Ishikawa (cell line): Measurements from ENCODE around the gene RLF.

Experiments used
- CEBPB ChIP-seq: IDR thresholded peaks from 2 replicates; pipeline ENCODE4 v1.6.1; 2012
- CREB1 ChIP-seq: IDR thresholded peaks from 2 replicates; pipeline ENCODE4 v1.6.1; 2012; ENCODE audit warnings: low read depth
- EGR1 ChIP-seq: IDR thresholded peaks from 2 replicates; pipeline ENCODE4 v1.6.1; 2012
- EP300 ChIP-seq: IDR thresholded peaks from 2 replicates; pipeline ENCODE4 v1.6.1; 2012; ENCODE audit warnings: borderline replicate concordance
- FOXM1 ChIP-seq: IDR thresholded peaks from 2 replicates; pipeline ENCODE4 v1.6.1; 2012; ENCODE audit warnings: low read depth, borderline replicate concordance
- MAX ChIP-seq: IDR thresholded peaks from 2 replicates; pipeline ENCODE4 v1.6.1; 2012
- NFIC ChIP-seq: IDR thresholded peaks from 2 replicates; pipeline ENCODE4 v1.6.1; 2012
- RAD21 ChIP-seq: IDR thresholded peaks from 2 replicates; pipeline ENCODE4 v1.6.1; 2012; ENCODE audit warnings: low read depth
- TAF1 ChIP-seq: IDR thresholded peaks from 2 replicates; pipeline ENCODE4 v1.6.1; 2012; ENCODE audit warnings: low read depth, mild to moderate bottlenecking
- TCF12 ChIP-seq: IDR thresholded peaks from 2 replicates; pipeline ENCODE4 v1.6.1; 2012; ENCODE audit warnings: low read depth
- TEAD4 ChIP-seq: IDR thresholded peaks from 2 replicates; pipeline ENCODE4 v1.6.1; 2012
- YY1 ChIP-seq: IDR thresholded peaks from 2 replicates; pipeline ENCODE4 v1.6.1; 2012; ENCODE audit warnings: low read depth
- ZBTB7A ChIP-seq: IDR thresholded peaks from 2 replicates; pipeline ENCODE4 v1.6.1; 2012; ENCODE audit warnings: low read depth
- TF ChIP-seq, protein P1 (sequence below): IDR thresholded peaks from 2 replicates; pipeline ENCODE4 v1.6.1; 2012; ENCODE audit warnings: low read depth, mild to moderate bottlenecking
- TF ChIP-seq, protein P2 (sequence below): IDR thresholded peaks from 2 replicates; pipeline ENCODE4 v1.6.1; 2012

RLF gene

DNA sequence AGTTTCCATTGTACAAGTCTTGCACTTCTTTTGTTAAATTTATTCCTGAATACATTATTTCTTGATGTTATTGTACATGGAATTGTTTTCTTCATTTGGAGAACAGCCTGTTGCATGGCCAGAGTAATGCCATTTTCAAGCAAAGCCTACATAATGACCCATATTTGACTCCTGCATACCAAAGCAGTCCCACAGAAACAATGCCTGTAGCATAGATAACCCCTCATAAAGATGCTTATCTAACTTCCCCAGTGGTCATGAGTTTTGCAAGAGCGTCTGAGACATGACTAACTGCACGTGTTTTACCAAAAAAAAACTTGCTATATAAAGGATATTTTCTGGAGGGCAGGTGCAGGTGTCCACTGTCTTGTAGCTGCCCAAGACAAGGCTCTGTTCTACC lies 30.3 kb upstream of the RLF start:
- TF ChIP-seq FOXM1 (no peak), TCF12 (no peak), NFIC (no peak), MAX (no peak), YY1 (no peak)
- TF ChIP-seq, protein P1, sequence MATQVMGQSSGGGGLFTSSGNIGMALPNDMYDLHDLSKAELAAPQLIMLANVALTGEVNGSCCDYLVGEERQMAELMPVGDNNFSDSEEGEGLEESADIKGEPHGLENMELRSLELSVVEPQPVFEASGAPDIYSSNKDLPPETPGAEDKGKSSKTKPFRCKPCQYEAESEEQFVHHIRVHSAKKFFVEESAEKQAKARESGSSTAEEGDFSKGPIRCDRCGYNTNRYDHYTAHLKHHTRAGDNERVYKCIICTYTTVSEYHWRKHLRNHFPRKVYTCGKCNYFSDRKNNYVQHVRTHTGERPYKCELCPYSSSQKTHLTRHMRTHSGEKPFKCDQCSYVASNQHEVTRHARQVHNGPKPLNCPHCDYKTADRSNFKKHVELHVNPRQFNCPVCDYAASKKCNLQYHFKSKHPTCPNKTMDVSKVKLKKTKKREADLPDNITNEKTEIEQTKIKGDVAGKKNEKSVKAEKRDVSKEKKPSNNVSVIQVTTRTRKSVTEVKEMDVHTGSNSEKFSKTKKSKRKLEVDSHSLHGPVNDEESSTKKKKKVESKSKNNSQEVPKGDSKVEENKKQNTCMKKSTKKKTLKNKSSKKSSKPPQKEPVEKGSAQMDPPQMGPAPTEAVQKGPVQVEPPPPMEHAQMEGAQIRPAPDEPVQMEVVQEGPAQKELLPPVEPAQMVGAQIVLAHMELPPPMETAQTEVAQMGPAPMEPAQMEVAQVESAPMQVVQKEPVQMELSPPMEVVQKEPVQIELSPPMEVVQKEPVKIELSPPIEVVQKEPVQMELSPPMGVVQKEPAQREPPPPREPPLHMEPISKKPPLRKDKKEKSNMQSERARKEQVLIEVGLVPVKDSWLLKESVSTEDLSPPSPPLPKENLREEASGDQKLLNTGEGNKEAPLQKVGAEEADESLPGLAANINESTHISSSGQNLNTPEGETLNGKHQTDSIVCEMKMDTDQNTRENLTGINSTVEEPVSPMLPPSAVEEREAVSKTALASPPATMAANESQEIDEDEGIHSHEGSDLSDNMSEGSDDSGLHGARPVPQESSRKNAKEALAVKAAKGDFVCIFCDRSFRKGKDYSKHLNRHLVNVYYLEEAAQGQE = no peak
- TF ChIP-seq, protein P2, sequence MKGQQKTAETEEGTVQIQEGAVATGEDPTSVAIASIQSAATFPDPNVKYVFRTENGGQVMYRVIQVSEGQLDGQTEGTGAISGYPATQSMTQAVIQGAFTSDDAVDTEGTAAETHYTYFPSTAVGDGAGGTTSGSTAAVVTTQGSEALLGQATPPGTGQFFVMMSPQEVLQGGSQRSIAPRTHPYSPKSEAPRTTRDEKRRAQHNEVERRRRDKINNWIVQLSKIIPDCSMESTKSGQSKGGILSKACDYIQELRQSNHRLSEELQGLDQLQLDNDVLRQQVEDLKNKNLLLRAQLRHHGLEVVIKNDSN = no peak

DNA sequence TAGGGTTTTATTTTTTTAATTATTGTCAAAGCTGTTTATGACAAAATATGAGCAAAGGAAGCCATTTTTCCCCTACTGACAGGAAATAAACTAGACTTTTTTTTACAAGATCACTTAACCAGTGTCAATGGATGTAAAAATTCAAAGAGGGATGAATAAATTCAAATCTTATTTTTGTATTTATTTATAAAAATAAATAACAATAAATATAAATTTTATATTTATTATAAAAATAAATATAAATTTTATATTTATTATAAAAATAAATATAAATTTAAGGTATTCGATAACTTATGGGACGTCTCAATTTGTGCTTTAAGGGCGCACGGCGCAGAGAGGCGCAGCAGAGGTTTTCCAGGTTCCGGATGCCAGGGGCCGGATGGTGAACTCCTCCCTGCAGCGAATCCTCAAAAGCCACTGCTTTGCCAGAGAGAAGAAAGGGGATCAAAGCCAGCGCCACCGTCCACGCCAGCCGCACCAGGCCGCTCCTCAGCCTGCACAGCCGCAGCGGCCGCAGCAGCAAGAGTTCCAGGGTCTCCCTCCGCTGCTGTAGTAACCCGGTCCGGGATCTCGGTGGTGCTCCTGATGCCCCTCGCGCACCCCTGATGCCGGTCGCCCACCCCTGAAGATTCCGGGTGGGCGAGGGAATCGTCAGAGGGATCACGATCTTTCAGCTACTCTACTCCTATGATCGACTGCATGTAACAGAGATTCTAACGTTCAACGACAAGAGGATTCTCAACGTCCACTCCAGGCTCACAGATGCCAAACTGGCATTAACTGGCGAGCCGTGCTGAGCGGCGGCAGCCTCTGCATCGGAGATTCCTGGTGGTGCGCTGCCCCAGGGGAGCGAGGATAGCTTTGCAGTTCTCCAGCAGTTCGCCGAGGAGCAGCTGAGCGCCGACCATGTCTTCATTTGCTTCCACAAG lies 28.5 kb upstream of the RLF start:
- no peak for TF ChIP-seq NFIC
- no peak for TF ChIP-seq TCF12
- no peak for TF ChIP-seq YY1
- TF ChIP-seq EGR1 = no peak
- no peak for TF ChIP-seq CREB1
- no peak for TF ChIP-seq ZBTB7A
- TF ChIP-seq, protein P2 = no peak
- TF ChIP-seq, protein P1 = no peak
- TF ChIP-seq RAD21 = no peak
- no peak for TF ChIP-seq CEBPB
- TF ChIP-seq TAF1 = no peak
- TF ChIP-seq FOXM1 = no peak
- TF ChIP-seq TEAD4 = no peak
- TF ChIP-seq EP300 = no peak
- no peak for TF ChIP-seq MAX

DNA sequence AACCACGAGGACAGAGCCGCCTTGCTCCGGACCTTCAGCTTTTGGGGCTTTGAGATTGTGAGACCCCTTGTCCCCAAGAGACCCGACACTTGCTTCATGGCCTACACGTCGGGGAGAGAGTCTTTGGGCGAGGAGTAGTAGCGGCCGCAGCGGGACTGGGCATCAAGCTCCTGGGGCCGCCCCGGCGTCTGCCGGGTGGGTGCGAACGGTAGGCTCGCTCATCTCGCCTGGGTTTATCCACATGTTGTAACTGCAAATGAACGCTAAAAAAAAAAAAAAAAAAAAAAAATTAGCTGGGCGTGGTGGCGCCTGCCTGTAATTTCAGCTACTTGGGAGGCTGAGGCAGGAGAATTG lies 27.9 kb upstream of the RLF start:
- TF ChIP-seq, protein P2 = no peak
- TF ChIP-seq RAD21 = no peak
- no peak for TF ChIP-seq CREB1
- no peak for TF ChIP-seq ZBTB7A
- TF ChIP-seq MAX = no peak
- TF ChIP-seq TCF12 = no peak
- no peak for TF ChIP-seq YY1
- no peak for TF ChIP-seq TEAD4
- TF ChIP-seq TAF1 = no peak
- TF ChIP-seq FOXM1 = no peak

- TF ChIP-seq RAD21 (peak; percentile 6; the same call in 1 of the 2 replicates), EGR1 (no peak)
These were observed 27.3 kb upstream of the RLF start for GRCh38 chr1:40133839-40134238.

DNA sequence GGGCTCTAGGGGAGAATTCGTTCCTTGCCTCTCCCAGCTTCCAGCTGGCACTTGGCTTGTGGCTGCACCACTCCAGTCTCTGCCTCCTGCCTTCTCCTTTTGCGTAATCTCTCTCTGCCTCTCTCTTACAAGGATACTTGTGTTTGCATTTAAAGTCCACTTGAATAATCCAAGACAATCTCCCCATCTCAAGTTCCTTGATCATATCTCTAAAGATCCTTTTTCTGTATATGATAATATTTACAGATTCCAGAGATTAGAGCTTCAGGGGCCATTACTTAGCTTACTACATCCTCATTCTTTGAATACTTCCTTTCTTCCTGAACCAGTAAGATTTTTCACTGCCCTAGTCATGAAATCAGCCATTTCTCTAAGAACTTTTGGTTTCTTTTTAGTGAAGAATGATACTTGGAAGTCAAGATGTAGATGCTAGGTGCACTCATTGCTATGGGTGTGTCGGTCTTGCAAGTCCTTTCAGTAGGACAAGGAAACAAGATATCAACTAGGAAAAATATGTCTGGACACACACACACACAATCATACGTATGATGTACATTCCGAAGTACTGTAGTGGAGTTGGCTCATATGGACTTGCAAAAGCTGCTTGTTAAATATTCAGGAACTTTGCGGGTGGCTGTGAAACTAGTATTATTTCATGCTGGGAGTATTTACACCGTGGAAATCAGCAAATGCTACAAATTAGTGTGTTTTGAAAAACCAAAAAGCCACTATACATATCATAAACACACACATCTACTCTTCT lies 20.8 kb upstream of the RLF start:
- TF ChIP-seq FOXM1 = no peak
- TF ChIP-seq CEBPB = peak; percentile 68
